Hematopoietic multipotent progenitor cell treated with erythropoietin and hydrocortisone succinate and interleukin-3 and kit ligand, for 15 days (in vitro differentiated cells): ENCODE measurements around the gene LARP6.
"Not testable (repeated sequence)": the region's sequence is repeated elsewhere in the genome, so short reads cannot be mapped to it uniquely, and the experiment has no call there.

ENCODE experiments used
- DNase-seq: peaks from one replicate; pipeline ENCODE4 v3.0.0-alpha.2; 2015; ENCODE audit warnings: low spot score

Gene LARP6

GRCh38 chr15:70853973-70854665 is at the start of gene LARP6:
Gene LARP6 (minus strand): TSS chr15:70854157. CDS start chr15:70854088, 69 bp downstream.
- no peak for DNase-seq

DNA sequence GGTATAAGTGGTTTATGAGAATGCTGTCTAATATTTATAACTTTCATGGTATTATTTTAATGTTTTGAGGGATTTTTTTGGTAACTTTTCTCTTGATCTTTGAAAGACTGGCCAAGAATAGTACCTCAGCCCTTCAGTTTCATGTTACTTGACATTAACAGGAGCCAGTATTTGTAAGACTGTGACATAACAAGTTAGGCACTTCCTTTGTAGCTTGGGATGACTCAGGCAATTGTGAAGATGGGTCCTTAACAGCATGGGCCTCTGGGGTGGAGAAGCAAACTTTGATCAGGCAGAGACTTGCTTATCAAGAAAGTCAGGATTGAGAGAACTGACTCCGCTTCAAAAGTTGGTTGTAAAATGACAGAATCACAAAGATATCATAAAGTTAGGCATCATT is 48.1 kb upstream of the LARP6 start:
- DNase-seq = no peak

DNA sequence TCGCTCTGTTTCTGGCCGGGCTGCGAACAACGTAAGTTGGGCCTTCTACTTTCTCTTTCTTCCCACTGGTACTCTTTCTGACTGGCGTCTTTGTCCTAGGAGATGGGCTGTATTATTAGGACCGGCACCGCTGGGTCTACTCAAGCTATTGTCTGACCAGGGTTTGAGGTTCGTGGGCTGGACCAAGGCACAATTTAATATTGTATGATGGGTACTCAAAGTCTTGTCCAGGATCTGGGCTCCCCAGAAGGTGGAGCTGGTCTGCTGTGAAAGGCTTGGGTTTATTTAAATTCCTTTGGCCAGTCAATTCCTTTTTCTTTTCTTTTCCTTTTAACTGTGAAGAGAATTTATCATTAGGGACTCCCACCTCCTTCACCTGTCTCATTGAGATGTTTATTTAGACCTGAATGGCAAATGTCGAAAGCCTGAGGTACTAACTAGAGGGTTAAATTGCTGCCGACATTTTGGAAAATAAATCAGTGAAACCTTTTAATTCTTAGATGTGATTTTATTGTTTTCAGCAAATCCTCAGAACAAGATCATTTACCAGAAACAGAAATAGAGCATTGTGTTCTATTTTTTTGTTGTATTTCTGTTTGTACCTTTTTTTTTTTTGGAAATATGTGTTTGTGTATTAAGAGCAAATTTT is 39.1 kb upstream of the LARP6 start:
- no peak for DNase-seq

DNA sequence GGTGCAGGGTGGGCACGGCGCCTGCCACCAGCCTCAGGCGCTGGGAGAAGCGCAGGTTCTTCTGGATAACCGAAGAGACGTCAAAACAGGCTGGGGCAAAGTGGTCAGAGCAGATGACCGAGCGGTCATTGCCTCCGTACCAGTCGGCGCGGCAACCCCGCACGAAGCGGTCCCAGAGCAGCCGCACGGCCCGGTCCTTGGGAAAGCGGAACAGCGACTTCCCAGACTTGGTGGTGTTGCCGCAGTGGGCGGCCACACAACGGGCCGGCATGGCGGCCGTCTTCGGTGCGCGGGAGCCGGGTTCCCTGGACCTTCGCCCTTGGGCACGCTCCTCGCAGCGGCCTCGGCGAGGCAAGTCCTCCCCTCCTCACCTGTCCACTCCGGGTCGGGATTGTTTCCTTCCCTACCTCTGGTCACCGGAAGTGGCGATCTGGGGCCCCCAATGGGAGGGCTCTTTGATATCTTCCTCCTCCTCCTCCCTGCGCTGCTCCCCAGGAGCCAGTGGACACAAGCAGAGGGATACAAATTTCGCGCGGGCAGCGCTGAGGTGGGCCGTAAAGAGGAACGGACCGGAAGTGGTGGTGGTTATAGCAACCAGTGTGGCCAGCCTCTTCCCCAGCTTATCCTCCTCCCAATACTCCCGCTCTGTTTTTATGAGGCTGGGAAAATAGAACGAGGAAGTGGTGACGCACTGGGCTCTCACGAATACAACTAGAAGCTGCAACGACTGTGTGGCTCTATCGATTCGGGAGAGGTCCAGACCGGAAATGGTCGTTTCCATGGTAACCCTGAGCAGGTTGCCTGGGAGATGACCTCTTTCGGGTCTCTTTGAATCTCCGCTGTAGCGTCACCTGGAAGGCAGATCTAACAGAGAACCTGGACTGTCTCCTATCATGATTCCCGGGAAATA is 38.3 kb upstream of the LARP6 start, which contains the start of the genes LRRC49 and THAP10:
Gene LRRC49, plus strand, starts transcription at position 825 of the 910 bp plus-strand sequence. Its CDS starts 69 bp downstream, at position 894.
Gene THAP10, minus strand, starts transcription at position 432 of the 910 bp plus-strand sequence. Its CDS starts 161 bp downstream, at position 271.
- peak; percentile 44 for DNase-seq

- DNase-seq = no peak
Observed at GRCh38 chr15:70882361-70882760, 28.4 kb upstream of the LARP6 start.

- DNase-seq = no peak
Observed at GRCh38 chr15:70880781-70881180, 26.8 kb upstream of the LARP6 start.

- no peak for DNase-seq
Observed at GRCh38 chr15:70879401-70879800, 25.4 kb upstream of the LARP6 start.

DNA sequence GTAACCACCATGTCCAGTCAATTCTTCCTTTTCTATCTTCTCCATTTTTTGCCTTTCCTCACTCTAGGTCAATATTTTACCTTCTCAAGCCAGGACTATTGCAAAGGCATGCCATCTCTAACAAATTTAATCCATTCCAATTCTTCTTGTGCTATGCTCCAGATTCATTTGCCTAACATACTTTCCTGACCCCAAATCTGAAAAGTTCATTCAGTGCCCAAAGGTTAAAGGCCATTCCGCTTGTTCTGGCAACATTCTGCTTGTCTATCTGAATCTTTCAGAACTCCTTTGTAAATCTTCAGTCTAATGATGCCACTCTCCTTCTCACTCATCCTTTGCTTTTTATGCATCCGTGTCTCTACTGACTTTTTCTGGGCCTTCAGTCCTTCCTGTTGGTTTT is 22.7 kb upstream of the LARP6 start:
- DNase-seq = no peak

GRCh38 chr15:70876011-70876410 is 22.1 kb upstream of the LARP6 start:
- no peak for DNase-seq

DNA sequence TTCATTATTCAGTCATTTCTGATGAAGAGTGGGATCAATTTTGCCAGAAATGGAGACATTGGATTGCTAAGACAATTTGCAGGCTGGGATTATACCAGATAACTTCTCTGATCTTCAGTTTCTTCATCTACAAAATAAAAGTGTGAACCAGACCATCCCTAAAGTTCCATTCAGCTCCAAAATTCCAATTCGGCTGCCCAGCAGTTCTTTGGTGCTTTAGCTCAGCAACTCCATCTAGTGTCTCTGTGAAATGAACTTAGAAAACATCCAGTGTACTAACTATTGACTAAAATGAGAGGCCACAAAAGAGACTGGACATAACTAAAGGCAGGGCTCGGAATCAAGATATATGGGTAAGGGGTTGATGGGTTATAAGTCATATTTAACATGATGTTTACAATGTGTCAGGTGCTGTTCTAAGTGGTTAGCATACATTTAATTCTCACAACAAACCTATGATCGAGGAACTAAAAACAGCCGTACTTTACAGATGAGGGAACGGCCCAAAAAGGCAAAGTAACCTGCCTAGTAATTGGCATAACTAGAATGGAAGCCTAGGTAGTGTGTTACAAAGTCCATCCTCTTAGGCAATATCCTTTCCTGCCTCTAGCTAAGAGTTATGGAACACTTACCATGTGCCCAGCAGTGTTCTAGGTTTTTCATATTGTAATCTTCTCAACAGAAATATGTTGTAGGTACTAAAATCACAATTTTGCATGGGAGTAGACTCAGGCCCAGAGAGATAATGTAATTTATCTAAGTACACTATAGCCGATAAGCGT is 21.2 kb upstream of the LARP6 start:
- no peak for DNase-seq

DNA sequence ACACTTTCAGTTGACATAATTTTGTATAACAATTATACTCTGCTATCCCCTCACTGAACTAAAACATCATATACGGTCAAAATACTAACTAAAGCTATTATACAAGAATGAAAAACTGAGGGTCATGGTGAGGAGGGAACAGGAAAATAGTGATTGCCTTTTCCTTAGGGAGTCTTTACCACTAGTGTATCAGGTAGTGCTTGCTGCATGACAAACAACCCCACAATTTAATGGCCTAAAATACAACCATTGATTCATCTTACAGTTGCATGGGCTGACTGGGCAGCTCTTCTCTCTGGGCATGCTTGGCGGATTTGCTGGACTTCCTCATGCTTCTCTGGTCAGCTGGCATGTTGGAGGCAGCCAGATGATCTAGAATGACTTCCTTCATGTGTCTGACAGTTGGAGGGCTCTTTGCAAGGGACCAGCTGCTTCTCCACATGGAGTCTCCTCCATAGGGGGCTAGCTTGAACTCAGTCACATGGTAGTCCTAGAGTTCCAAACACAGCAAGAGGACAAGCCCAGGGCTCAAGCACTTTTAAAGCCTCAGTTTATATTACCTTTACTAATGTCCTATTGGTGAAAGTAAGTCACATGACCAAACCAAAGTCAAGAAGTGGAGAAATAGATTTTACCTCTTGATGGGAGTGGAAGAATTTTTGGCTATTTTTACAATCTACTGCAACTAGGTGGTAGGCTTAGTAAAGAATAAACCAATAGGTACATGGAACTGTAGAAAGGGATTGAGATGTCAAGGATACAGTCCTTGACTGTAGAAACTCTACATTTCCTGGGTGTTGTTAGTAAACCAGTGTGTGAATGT is 19.5 kb upstream of the LARP6 start:
- no peak for DNase-seq

- DNase-seq = not testable (repeated sequence)
Observed at GRCh38 chr15:70871490-70871889, 17.5 kb upstream of the LARP6 start.

- DNase-seq = no peak
Observed at GRCh38 chr15:70870051-70870450, 16.1 kb upstream of the LARP6 start.

DNA sequence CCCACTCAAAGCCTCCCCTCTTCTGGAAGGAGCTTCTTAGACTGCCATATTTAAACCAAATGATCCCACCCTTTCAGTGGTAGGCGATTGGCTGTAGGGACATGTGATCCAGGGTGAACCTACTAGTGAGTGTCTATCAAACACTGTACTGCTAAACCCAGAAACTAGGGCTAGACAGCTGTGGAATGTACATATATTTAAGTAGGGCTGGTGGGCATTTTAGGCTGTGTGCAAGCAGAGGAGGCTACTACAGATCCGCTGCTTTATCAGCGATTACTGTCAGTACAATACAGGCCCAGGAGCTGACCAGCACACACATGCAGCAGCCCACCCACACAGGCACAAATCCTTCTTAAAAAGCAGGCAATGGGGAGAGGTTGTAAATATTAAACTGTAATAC is 15.4 kb upstream of the LARP6 start:
- no peak for DNase-seq

DNA sequence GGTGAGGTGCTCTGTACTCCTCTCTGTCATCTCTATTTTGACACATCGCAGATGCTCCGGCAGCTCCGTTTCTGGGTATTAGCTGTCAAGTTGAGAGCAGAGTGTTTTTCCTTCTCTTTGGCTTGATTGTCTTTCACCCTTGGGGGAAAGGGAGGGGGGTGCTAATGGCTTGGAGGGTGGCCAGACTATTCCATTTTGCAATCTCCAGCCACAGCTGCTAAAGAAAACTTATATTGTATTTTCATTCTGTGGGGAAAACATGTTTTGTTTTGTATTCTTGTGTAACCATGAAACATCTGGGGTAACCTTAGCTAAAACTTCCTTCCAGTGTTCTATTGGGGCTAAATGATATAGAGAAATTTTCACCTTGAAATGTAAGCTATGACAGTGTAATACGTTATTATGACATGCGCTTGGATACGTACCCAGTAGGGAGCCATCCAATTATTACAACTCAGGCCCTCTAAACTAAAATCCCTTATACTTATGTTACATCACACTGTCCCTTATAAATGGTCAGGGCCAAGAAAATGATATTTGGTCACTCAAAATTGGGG is 14.0 kb upstream of the LARP6 start:
- no peak for DNase-seq

DNA sequence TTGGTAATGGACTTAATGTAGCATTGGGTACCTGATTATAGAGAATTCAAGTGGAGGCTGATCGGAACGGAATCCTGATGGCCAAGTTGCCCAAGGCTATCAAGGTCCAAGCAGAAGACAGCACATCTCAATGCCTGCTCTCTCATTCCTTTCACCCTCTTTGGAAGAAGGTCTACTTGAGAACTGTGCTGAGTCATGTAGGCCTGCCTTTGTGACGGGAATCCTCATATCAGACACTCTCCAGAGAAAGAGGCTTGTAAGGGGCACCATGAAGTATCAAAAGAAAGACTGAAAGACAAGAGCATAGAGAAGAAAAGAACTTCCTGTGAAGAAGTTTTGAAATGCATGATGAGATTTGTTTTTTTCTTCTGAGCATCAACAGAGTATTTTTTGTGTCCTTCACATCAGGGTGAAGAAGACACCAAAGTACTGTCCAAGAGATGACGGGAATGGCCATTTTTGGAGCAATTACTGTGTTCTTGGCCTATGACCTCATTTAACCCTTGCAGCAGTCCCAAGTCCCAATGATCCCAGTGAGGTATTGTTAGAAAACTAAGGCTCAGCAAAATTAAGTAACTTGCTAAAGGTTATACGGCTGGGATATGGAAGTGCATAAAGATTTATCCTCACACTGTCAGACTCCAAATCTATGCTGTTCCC is 13.2 kb upstream of the LARP6 start:
- no peak for DNase-seq

GRCh38 chr15:70863450-70864218 is 9.7 kb upstream of the LARP6 start:
- no peak for DNase-seq

DNA sequence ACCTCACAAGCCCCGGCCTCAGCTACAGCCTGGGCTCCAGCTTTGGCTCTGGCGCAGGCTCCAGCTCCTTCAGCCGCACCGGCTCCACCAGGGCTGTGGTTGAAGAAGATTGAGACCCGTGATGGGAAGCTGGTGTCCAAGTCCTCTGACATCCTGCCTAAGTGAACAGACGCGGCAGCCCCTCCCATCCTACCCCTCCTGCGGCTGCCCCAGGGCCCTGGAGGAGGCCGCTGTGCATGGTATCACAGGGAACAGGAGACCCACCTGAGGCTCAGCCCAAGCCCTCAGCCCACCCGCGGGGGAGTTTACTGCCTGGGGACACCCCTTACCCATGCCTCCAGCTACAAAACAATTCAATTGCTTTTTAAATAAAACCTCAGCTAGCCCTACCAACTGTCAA is 6.0 kb upstream of the LARP6 start:
- DNase-seq = no peak

DNA sequence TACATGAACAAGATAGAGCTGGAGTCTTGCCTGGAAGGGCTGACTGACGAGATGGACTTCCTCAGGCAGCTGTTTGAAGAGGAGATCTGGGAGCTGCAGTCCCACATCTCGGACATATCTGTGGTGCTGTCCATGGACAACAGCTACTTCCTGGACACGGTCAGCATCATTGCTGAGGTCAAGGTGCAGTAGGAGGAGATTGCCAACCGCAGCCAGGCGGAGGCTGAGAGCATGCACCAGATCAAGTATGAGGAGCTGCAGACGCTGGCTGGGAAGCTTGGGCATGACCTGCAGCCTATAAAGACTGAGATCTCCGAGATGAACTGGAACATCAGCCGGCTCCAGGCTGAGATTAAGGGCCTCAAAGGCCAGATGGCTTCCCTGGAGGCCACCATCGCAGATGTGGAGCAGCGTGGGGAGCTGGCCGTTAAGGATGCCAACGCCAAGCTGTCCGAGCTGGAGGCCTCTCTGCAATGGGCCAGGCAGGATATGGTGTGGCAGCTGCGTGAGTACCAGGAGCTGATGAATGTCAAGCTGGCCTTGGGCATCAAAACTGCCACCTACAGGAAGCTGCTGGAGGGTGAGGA is 5.5 kb upstream of the LARP6 start:
- DNase-seq = no peak
